Upper lobe of right lung (tissue), 1 donor: ENCODE data around the gene DVL2. TPM values are rescaled to one million over a fixed set of nuclear protein-coding genes. Genes with fewer than 3 reads are reported as not detected.

ENCODE experiments used
- ATAC-seq: fragments of 200-7000 bp; cut with Tn5 transposase; one replicate; pipeline ENCODE4 v1.9.1; 2020; ENCODE audit warnings: mild to moderate bottlenecking, moderate library complexity
- DNase-seq: peaks from one replicate; pipeline ENCODE4 v3.0.0-alpha.2; 2020
- H3K27ac ChIP-seq: fragments of 200-600 bp; one replicate; pipeline ENCODE4 v1.8.0; 2022
- H3K27me3 ChIP-seq: fragments of 200-600 bp; one replicate; pipeline ENCODE4 v1.8.0; 2022; ENCODE audit warnings: mild to moderate bottlenecking
- H3K36me3 ChIP-seq: fragments of 200-600 bp; one replicate; pipeline ENCODE4 v1.8.0; 2022
- H3K4me1 ChIP-seq: fragments of 200-600 bp; one replicate; pipeline ENCODE4 v1.8.0; 2022
- H3K4me3 ChIP-seq: fragments of 200-600 bp; one replicate; pipeline ENCODE4 v1.8.0; 2022; ENCODE audit warnings: mild to moderate bottlenecking
- H3K9me3 ChIP-seq: fragments of 200-600 bp; one replicate; pipeline ENCODE4 v1.8.0; 2022
- intact Hi-C: fragments of 100-400 bp; cut with DNase I; formaldehyde crosslinking; loops from one replicate; pipeline ENCODE4 v1.11.0; 2022
- total RNA-seq: library from RNA; stranded (reverse); fragmentation: NEBNext Ultra II Directional; extraction: Animal tissue kit (Norgen Biotek cat#: 25700); gene quantifications from one replicate; pipeline ENCODE4 v1.2.1, GENCODE V29; 2021
- TF ChIP-seq, protein P1 (sequence below): fragments of 200-600 bp; IDR thresholded peaks from one replicate; pipeline ENCODE4 v1.8.0; 2022; ENCODE audit warnings: antibody characterized with exemption
- donor health status: DM: no; HTN: yes; CAD: no; lungs with severe emphysema.

Gene DVL2
- total RNA-seq, 1 donor from 2014 or later = 41.0 TPM

DNA sequence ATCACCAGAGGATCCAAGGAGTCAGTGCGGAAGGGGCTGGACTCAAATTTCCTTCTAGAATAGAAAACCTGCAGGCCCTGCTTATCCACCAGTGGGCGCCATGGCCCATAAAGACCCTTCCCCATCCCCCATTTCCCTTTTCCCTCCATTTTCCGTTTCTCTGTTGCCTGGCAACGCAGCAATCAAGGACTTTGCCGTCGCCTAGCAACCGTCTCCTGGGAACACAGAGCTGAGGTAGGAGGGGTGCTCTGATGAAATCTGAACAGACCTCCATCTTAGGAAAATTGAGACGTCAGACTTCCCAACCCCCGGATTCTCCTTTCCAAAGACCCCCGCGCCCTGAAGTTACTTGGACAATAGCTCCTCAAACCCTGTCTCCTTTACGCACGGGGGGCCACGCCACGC, 20.4 kb downstream of the DVL2 start:
- peak overlapping the region; percentile 66 for H3K4me3 ChIP-seq
- DNase-seq (no peak), ATAC-seq (peak; percentile 0)
- H3K9me3 ChIP-seq = no peaks in the 10 kb centered on the region
- TF ChIP-seq, protein P1, sequence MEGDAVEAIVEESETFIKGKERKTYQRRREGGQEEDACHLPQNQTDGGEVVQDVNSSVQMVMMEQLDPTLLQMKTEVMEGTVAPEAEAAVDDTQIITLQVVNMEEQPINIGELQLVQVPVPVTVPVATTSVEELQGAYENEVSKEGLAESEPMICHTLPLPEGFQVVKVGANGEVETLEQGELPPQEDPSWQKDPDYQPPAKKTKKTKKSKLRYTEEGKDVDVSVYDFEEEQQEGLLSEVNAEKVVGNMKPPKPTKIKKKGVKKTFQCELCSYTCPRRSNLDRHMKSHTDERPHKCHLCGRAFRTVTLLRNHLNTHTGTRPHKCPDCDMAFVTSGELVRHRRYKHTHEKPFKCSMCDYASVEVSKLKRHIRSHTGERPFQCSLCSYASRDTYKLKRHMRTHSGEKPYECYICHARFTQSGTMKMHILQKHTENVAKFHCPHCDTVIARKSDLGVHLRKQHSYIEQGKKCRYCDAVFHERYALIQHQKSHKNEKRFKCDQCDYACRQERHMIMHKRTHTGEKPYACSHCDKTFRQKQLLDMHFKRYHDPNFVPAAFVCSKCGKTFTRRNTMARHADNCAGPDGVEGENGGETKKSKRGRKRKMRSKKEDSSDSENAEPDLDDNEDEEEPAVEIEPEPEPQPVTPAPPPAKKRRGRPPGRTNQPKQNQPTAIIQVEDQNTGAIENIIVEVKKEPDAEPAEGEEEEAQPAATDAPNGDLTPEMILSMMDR = peak; percentile 33
- peaks cover 39% of the 10 kb centered on the region for H3K4me1 ChIP-seq
- H3K27ac ChIP-seq = peak overlapping the region; percentile 73
- intact Hi-C loops = no loop called here
- H3K36me3 ChIP-seq = no peaks in the 10 kb centered on the region
- no peaks in the 10 kb centered on the region for H3K27me3 ChIP-seq

DNA sequence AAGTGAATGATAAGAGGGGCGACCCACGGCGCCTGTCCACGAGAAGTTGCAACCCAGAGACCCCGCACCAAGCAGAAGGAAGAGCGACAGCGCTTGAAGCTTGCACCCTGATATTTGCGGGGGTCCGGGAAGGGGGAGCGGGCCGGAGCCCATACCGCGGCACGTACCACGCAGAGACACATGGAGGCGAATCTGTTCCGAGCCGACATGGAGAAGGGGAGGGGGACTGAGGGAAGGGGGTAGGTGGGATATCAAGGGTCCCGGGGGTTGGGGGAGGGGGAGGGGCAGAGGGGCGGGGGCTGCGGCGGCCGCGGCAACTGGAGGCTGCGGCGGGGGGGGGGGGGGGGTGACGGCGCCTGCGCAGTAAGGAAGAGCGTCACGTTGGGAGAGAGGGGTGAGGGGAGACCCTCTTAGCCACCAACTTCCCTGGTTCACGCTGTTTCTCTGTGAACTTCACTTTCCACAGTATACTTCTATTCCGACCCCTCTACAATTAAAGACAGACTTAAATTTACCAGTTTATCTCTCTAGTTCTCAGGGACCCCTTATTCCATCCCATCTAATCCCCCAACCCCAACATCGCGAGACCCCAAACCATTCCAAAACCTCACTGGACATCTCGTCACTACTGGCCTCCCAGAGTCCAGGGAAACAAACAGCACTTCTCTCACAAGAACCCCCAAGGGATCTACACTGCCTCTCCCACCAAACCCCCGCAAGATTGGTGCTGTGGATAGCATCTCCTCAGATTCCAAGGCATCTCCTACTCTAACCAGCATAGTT, 22.6 kb downstream of the DVL2 start:
- TF ChIP-seq, protein P1 = no peak

GRCh38 chr17:7208754-7209460, 25.4 kb downstream of the DVL2 start:
- intact Hi-C loops = no loop called here
- no peaks in the 10 kb centered on the region for H3K36me3 ChIP-seq
- H3K4me1 ChIP-seq = peaks cover 8% of the 10 kb centered on the region
- H3K9me3 ChIP-seq = no peaks in the 10 kb centered on the region
- TF ChIP-seq, protein P1 = no peak
- H3K27me3 ChIP-seq = no peaks in the 10 kb centered on the region
- no peak for ATAC-seq
- no peak overlapping the region for H3K27ac ChIP-seq
- DNase-seq = no peak
- H3K4me3 ChIP-seq = no peak overlapping the region

More for the DNA sequence above, 22.6 kb downstream of the DVL2 start:
- ATAC-seq (no peak), DNase-seq (no peak)
- Histone ChIP-seq H3K9me3 (no peaks in the 10 kb centered on the region), H3K4me3 (no peak overlapping the region), H3K27ac (no peak overlapping the region), H3K36me3 (no peaks in the 10 kb centered on the region), H3K4me1 (peaks cover 23% of the 10 kb centered on the region), H3K27me3 (no peaks in the 10 kb centered on the region)
- intact Hi-C loops = no loop called here

DNA sequence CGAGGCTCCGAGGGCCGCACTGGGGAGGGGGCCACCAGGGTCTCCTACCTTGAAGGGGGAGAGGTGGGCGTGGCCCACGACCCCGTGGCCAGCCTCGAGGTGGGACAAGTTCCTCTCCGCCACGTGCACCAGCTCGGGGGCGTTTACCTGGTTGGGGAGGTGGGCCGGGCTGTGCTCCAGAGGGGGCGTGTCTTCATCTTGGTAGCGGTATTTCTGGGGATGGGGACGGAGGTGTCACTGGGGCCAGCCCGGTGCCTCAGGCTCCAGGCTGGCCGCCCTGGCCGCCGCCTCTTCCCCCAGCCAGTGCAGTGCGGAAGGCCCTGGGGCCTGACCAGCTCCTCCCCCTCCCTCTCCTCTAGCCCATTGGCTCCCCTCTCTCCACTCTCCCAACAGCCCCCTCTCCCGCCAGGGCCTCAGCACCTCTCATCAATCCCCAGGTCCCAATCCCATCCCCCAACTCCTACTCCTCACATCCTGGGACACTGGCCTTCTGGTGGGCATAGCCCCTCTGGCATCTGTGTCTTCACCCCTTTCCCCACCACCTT, 26.2 kb downstream of the DVL2 start:
- intact Hi-C loops = no loop called here
- TF ChIP-seq, protein P1 = no peak
- DNase-seq (no peak), ATAC-seq (no peak)
- H3K4me1 ChIP-seq = peaks cover 8% of the 10 kb centered on the region
- peaks cover under 1% of the 10 kb centered on the region for H3K36me3 ChIP-seq
- H3K27me3 ChIP-seq = no peaks in the 10 kb centered on the region
- H3K9me3 ChIP-seq = no peaks in the 10 kb centered on the region
- no peak overlapping the region for H3K27ac ChIP-seq
- H3K4me3 ChIP-seq = no peak overlapping the region

GRCh38 chr17:7207120-7208001, 27.0 kb downstream of the DVL2 start:
- Histone ChIP-seq H3K27ac (no peak overlapping the region), H3K4me3 (no peak overlapping the region)
- no peak for DNase-seq

More at GRCh38 chr17:7207120-7208001, 27.0 kb downstream of the DVL2 start:
- Histone ChIP-seq H3K4me1 (peaks cover 8% of the 10 kb centered on the region), H3K36me3 (peaks cover 8% of the 10 kb centered on the region), H3K27me3 (no peaks in the 10 kb centered on the region), H3K9me3 (no peaks in the 10 kb centered on the region)
- no peak for ATAC-seq
- TF ChIP-seq, protein P1 = no peak
- intact Hi-C loops = no loop called here
